Superior temporal gyrus (tissue), 1 donor: Measurements from ENCODE around the gene TFAP2E.

Experiments used
- DNase-seq: peaks from one replicate; pipeline ENCODE4 v3.0.0-alpha.2; 2016; ENCODE audit errors: extremely low spot score

Gene TFAP2E

GRCh38 chr1:35557118-35557610, 15.9 kb upstream of the TFAP2E start, which contains the start of gene KIAA0319L:
TSS of gene KIAA0319L (minus strand) at chr1:35557403. CDS start at chr1:35554491, 2,912 bp downstream.
- peak; percentile 90 for DNase-seq

GRCh38 chr1:35557611-35558373, 15.3 kb upstream of the TFAP2E start, which contains the start of gene NCDN:
TSS of gene NCDN (plus strand) at chr1:35557799. CDS start at chr1:35558191, 392 bp downstream.
- DNase-seq, result peak; percentile 93

- DNase-seq, result no peak
Measured at GRCh38 chr1:35558374-35559316, 14.5 kb upstream of the TFAP2E start.

GRCh38 chr1:35559317-35559944, 13.7 kb upstream of the TFAP2E start:
- DNase-seq, result no peak

GRCh38 chr1:35560256-35561225, 12.6 kb upstream of the TFAP2E start:
- peak; percentile 83 for DNase-seq

- DNase-seq, result no peak
Measured at GRCh38 chr1:35561297-35561971, 11.7 kb upstream of the TFAP2E start.

- no peak for DNase-seq
Measured at GRCh38 chr1:35561972-35562680, 11.0 kb upstream of the TFAP2E start.

GRCh38 chr1:35563166-35563565, 9.9 kb upstream of the TFAP2E start:
- DNase-seq, result no peak

GRCh38 chr1:35564037-35564883, 8.9 kb upstream of the TFAP2E start:
- peak; percentile 80 for DNase-seq

- no peak for DNase-seq
Measured at GRCh38 chr1:35564884-35565741, 8.0 kb upstream of the TFAP2E start.

GRCh38 chr1:35565742-35566133, 7.4 kb upstream of the TFAP2E start:
- DNase-seq, result no peak

- DNase-seq, result no peak
Measured at GRCh38 chr1:35567947-35568558, 5.1 kb upstream of the TFAP2E start.

GRCh38 chr1:35568975-35569395, 4.1 kb upstream of the TFAP2E start:
- DNase-seq, result peak; percentile 92

- DNase-seq, result no peak
Measured at GRCh38 chr1:35569936-35570335, 3.2 kb upstream of the TFAP2E start.

GRCh38 chr1:35570589-35571137, 2.5 kb upstream of the TFAP2E start:
- DNase-seq, result no peak

- no peak for DNase-seq
Measured at GRCh38 chr1:35571263-35571662, 1.9 kb upstream of the TFAP2E start.

GRCh38 chr1:35572296-35572695, 818 bp upstream of the TFAP2E start:
- DNase-seq, result no peak
